SK-MEL-5 (cell line): ENCODE measurements around the gene NKX2-4. TPM values are rescaled to one million over a fixed set of nuclear protein-coding genes. Genes with fewer than 3 reads are reported as not detected.
"Not testable (repeated sequence)": the region's sequence is repeated elsewhere in the genome, so short reads cannot be mapped to it uniquely, and the experiment has no call there.

Experiments
- DNase-seq: peaks from one replicate; pipeline ENCODE4 v3.0.0-alpha.2; 2016; ENCODE audit warnings: low read depth, low spot score
- in situ Hi-C: cut with HindIII; loops from 2 replicates; pipeline ENCODE4 v1.10.0; 2016; ENCODE audit warnings: low sequenced_read_pairs, high pct_unique_total_duplicates, low pct_unique_long_range_greater_than_20kb
- polyA plus RNA-seq, 2 experiments: library from polyadenylated mRNA; depleted of rRNA; stranded (reverse); fragments of >200 nt; gene quantifications; 2 replicates each; pipeline ENCODE4 v1.2.3, GENCODE V29; 2015
- total RNA-seq: library from RNA; depleted of rRNA; stranded (reverse); fragments of >200 nt; shearing (Covaris generic); gene quantifications from 2 replicates; pipeline ENCODE4 v1.2.3, GENCODE V29; 2014; rRNA removed

The NKX2-4 gene
- total RNA-seq, result 1.4 and 1.8 TPM in 2 replicates
- 0.96 and 1.7 TPM in 2 replicates for polyA plus RNA-seq (2015; cell fraction: cytosol; rRNA removed)
- 0.28 and 1.3 TPM in 2 replicates for polyA plus RNA-seq (2015; cell fraction: nucleus; rRNA removed)

- in situ Hi-C loops, result no loop called here
- no peak for DNase-seq
These were observed at the start of gene NKX2-4 for GRCh38 chr20:21397341-21398108. TSS of gene NKX2-4 (minus strand) at chr20:21397526. CDS start at chr20:21397399, 127 bp downstream.

GRCh38 chr20:21437816-21438215, 40.5 kb upstream of the NKX2-4 start:
- DNase-seq, result no peak
- in situ Hi-C loops, result no loop called here

- no peak for DNase-seq
- in situ Hi-C loops, result no loop called here
These were observed 39.9 kb upstream of the NKX2-4 start for GRCh38 chr20:21437248-21437647.

- in situ Hi-C loops, result no loop called here
- peak; percentile 60 for DNase-seq
These were observed 38.9 kb upstream of the NKX2-4 start for GRCh38 chr20:21436205-21436604.

GRCh38 chr20:21435576-21435975, 38.2 kb upstream of the NKX2-4 start:
- no peak for DNase-seq
- in situ Hi-C loops, result no loop called here

GRCh38 chr20:21433329-21433890, 36.1 kb upstream of the NKX2-4 start:
- in situ Hi-C loops, result no loop called here

GRCh38 chr20:21432911-21433310, 35.6 kb upstream of the NKX2-4 start:
- in situ Hi-C loops, result no loop called here
- DNase-seq, result no peak

More at GRCh38 chr20:21433329-21433890, 36.1 kb upstream of the NKX2-4 start:
- no peak for DNase-seq

GRCh38 chr20:21430020-21430419, 32.7 kb upstream of the NKX2-4 start:
- in situ Hi-C loops, result no loop called here
- no peak for DNase-seq

- in situ Hi-C loops, result no loop called here
- DNase-seq, result no peak
These were observed 27.5 kb upstream of the NKX2-4 start for GRCh38 chr20:21424846-21425245.

- in situ Hi-C loops, DNase-seq: not testable (repeated sequence)
These were observed 26.4 kb upstream of the NKX2-4 start for GRCh38 chr20:21423712-21424111.

- in situ Hi-C loops, result no loop called here
- no peak for DNase-seq
These were observed 24.4 kb upstream of the NKX2-4 start for GRCh38 chr20:21421601-21422236.

- DNase-seq, in situ Hi-C loops: not testable (repeated sequence)
These were observed 21.8 kb upstream of the NKX2-4 start for GRCh38 chr20:21419147-21419546.

- DNase-seq, in situ Hi-C loops: not testable (repeated sequence)
These were observed 16.7 kb upstream of the NKX2-4 start for GRCh38 chr20:21413996-21414395.

- no peak for DNase-seq
- in situ Hi-C loops, result no loop called here
These were observed 14.4 kb upstream of the NKX2-4 start for GRCh38 chr20:21411725-21412124.

- in situ Hi-C loops, result no loop called here
- DNase-seq, result no peak
These were observed 1.7 kb upstream of the NKX2-4 start for GRCh38 chr20:21399005-21399475.

- in situ Hi-C loops, result no loop called here
These were observed 1.0 kb upstream of the NKX2-4 start for GRCh38 chr20:21398109-21399004.

GRCh38 chr20:21396599-21397340, 556 bp downstream of the NKX2-4 start:
- in situ Hi-C loops, result no loop called here
- no peak for DNase-seq

More at GRCh38 chr20:21398109-21399004, 1.0 kb upstream of the NKX2-4 start:
- no peak for DNase-seq
